Common myeloid progenitor, CD34-positive (primary cell): Measurements from ENCODE around the gene IL18R1.

Experiments used
- CTCF ChIA-PET: fragments of 350-600 bp; sonication (Branson Sonifier 250); formaldehyde crosslinking; loops from one replicate; lab custom pipeline; 2021; ENCODE audit warnings: antibody characterized with exemption; lab: Charles Lee
- POLR2A ChIA-PET: fragments of 350-600 bp; sonication (Branson Sonifier 250); formaldehyde crosslinking; loops from one replicate; lab custom pipeline; 2021; ENCODE audit warnings: antibody characterized with exemption; lab: Charles Lee
- DNase-seq, 3 donors: peaks; one replicate each; pipeline versions ENCODE4 v3.0.0 to v3.0.0-alpha.2; 2013
- H3K27ac ChIP-seq, 2 experiments: 1 replicate in 1 of 2; 2 replicates in 1 of 2; pipeline ENCODE4 v1.7.0; 2013; ENCODE audit warnings: inconsistent platforms in 2 of 2, low read length in 2 of 2, mild to moderate bottlenecking in 2 of 2, low read depth in 1 of 2, moderate library complexity in 1 of 2; ENCODE audit not compliant: severe bottlenecking in 2 of 2, insufficient read depth in 1 of 2, poor library complexity in 1 of 2
- H3K27me3 ChIP-seq, 5 experiments: replicated peaks in 2 of 5; 1 replicate in 3 of 5; 2 replicates in 2 of 5; pipeline versions ENCODE4 v1.6.1 to v1.7.0; 2013; ENCODE audit warnings: low read length in 4 of 5, mild to moderate bottlenecking in 2 of 5, moderate library complexity in 2 of 5, inconsistent platforms in 1 of 5; ENCODE audit not compliant: insufficient read depth in 5 of 5, control insufficient read depth in 4 of 5
- H3K36me3 ChIP-seq, 4 experiments: 1 replicate in 2 of 4; 2 replicates in 2 of 4; pipeline versions ENCODE4 v1.6.1 to v1.7.0; 2013; ENCODE audit warnings: low read length in 3 of 4, control low read depth in 1 of 4, mild to moderate bottlenecking in 1 of 4; ENCODE audit not compliant: control insufficient read depth in 4 of 4, insufficient read depth in 4 of 4
- H3K4me1 ChIP-seq, 4 experiments: 1 replicate in 3 of 4; 2 replicates in 1 of 4; pipeline versions ENCODE4 v1.6.1 to v1.7.1; 2013; ENCODE audit warnings: low read length in 3 of 4, mild to moderate bottlenecking in 3 of 4, control low read depth in 1 of 4, inconsistent platforms in 1 of 4, moderate library complexity in 1 of 4; ENCODE audit not compliant: control insufficient read depth in 4 of 4, insufficient read depth in 4 of 4; ENCODE audit errors: control extremely low read depth in 1 of 4
- H3K4me3 ChIP-seq, 7 experiments: 1 replicate in 4 of 7; 2 replicates in 3 of 7; pipeline versions ENCODE4 v1.5.1 to v1.7.0; 2013; ENCODE audit warnings: mild to moderate bottlenecking in 7 of 7, low read length in 6 of 7, moderate library complexity in 6 of 7, inconsistent platforms in 2 of 7, low read depth in 2 of 7, control low read depth in 1 of 7; ENCODE audit not compliant: insufficient read depth in 4 of 7, control insufficient read depth in 1 of 7; ENCODE audit errors: extremely low read depth in 1 of 7
- H3K9me3 ChIP-seq, 5 experiments: 1 replicate in 4 of 5; 2 replicates in 1 of 5; pipeline versions ENCODE4 v1.6.1 to v1.7.1; 2013; ENCODE audit warnings: low read length in 4 of 5, mild to moderate bottlenecking in 2 of 5, inconsistent platforms in 1 of 5, low read depth in 1 of 5, moderate library complexity in 1 of 5; ENCODE audit not compliant: control insufficient read depth in 4 of 5, insufficient read depth in 2 of 5; ENCODE audit errors: control extremely low read depth in 1 of 5
- WGBS: methylation state at CpG from one replicate; pipeline ENCODE4 v1.1.5; 2013; ENCODE audit not compliant: insufficient coverage; 5-methylcytosine and 5-hydroxymethylcytosine counted together

IL18R1 gene

GRCh38 chr2:102356741-102357140 lies 1.1 kb downstream of the IL18R1 start:
- peaks cover 2 to 27% (median 7%) of the 10 kb centered on the region in 4 experiments for H3K4me1 ChIP-seq
- 100% methylated on average over 1 of the region's 2 CpGs for WGBS
- no peaks in the 10 kb centered on the region for H3K9me3 ChIP-seq
- no peak for DNase-seq
- peak overlapping the region in 2 of 7 experiments; percentile 86 to 91 for H3K4me3 ChIP-seq
- H3K27ac ChIP-seq = no peak overlapping the region
- H3K36me3 ChIP-seq = peaks cover 0 to 6% (median 0%) of the 10 kb centered on the region in 4 experiments
- no peaks in the 10 kb centered on the region for H3K27me3 ChIP-seq
- POLR2A ChIA-PET = no interaction called here
- CTCF ChIA-PET = interaction anchor here (0.8 to 1.7 kb wide), 14 partner anchors 20 to 336 kb away, joined by 3 to 7 read pairs (median 3); no protein-coding TSS in a partner anchor

GRCh38 chr2:102357937-102358336 lies 2.3 kb downstream of the IL18R1 start:
- 0% methylated on average over 1 of the region's 2 CpGs for WGBS
- POLR2A ChIA-PET = interaction anchor here (0.6 kb wide), 1 partner anchor 26 kb away, joined by 3 read pairs; no protein-coding TSS in a partner anchor
- H3K4me3 ChIP-seq = no peak overlapping the region
- H3K36me3 ChIP-seq = peaks cover 0 to 6% (median 0%) of the 10 kb centered on the region in 4 experiments
- CTCF ChIA-PET = interaction anchor here (0.9 to 2.3 kb wide), 8 partner anchors 27 to 332 kb away, joined by 3 to 8 read pairs (median 4); no protein-coding TSS in a partner anchor
- no peak overlapping the region for H3K27ac ChIP-seq
- peaks cover 2 to 27% (median 7%) of the 10 kb centered on the region in 4 experiments for H3K4me1 ChIP-seq
- no peaks in the 10 kb centered on the region for H3K27me3 ChIP-seq
- DNase-seq = peak in 2 of 3 donors; percentile 68 to 75
- H3K9me3 ChIP-seq = no peaks in the 10 kb centered on the region

GRCh38 chr2:102358496-102358895 lies 2.9 kb downstream of the IL18R1 start:
- Histone ChIP-seq H3K4me3 (no peak overlapping the region), H3K4me1 (peaks cover 2 to 27% (median 7%) of the 10 kb centered on the region in 4 experiments), H3K27me3 (no peaks in the 10 kb centered on the region), H3K36me3 (peaks cover 0 to 8% (median 2%) of the 10 kb centered on the region in 4 experiments), H3K27ac (no peak overlapping the region), H3K9me3 (peaks cover 0 to under 1% (median 0%) of the 10 kb centered on the region in 5 experiments)
- ChIA-PET POLR2A (no interaction called here), CTCF (interaction anchor here (0.9 to 2.3 kb wide), 7 partner anchors 27 to 333 kb away, joined by 3 to 8 read pairs (median 3); no protein-coding TSS in a partner anchor)
- no CpG with 5 or more reads among the region's 8 CpGs for WGBS
- DNase-seq = no peak

GRCh38 chr2:102359527-102359926 lies 3.9 kb downstream of the IL18R1 start:
- ChIA-PET CTCF (interaction anchor here (1.0 to 2.3 kb wide), 4 partner anchors 9 to 119 kb away, joined by 3 to 8 read pairs (median 4); no protein-coding TSS in a partner anchor), POLR2A (no interaction called here)
- no peak for DNase-seq
- 100% methylated on average over 2 of the region's 3 CpGs for WGBS
- no peaks in the 10 kb centered on the region for H3K27me3 ChIP-seq
- no peak overlapping the region for H3K4me3 ChIP-seq
- peaks cover 0 to 2% (median 0%) of the 10 kb centered on the region in 5 experiments for H3K9me3 ChIP-seq
- no peak overlapping the region for H3K27ac ChIP-seq
- H3K36me3 ChIP-seq = peaks cover 0 to 12% (median 8%) of the 10 kb centered on the region in 4 experiments
- H3K4me1 ChIP-seq = peaks cover 2 to 27% (median 7%) of the 10 kb centered on the region in 4 experiments

GRCh38 chr2:102361632-102362241 lies 6.1 kb downstream of the IL18R1 start:
- POLR2A ChIA-PET = no interaction called here
- Histone ChIP-seq H3K4me3 (no peak overlapping the region), H3K36me3 (peaks cover 0 to 23% (median 12%) of the 10 kb centered on the region in 4 experiments), H3K9me3 (peaks cover 0 to 19% (median 9%) of the 10 kb centered on the region in 5 experiments), H3K27me3 (no peaks in the 10 kb centered on the region), H3K4me1 (peaks cover 0 to 14% (median under 1%) of the 10 kb centered on the region in 4 experiments), H3K27ac (no peak overlapping the region)
- no peak for DNase-seq
- CTCF ChIA-PET = no interaction called here
- WGBS = no CpG with 5 or more reads among the region's 5 CpGs

- Histone ChIP-seq H3K4me1 (peaks cover 0 to 6% (median 0%) of the 10 kb centered on the region in 4 experiments), H3K4me3 (no peak overlapping the region), H3K9me3 (peaks cover 0 to 19% (median 9%) of the 10 kb centered on the region in 5 experiments), H3K27me3 (no peaks in the 10 kb centered on the region), H3K36me3 (peaks cover 0 to 30% (median 12%) of the 10 kb centered on the region in 4 experiments), H3K27ac (no peak overlapping the region)
- DNase-seq = no peak
- CTCF ChIA-PET = no interaction called here
- 100% methylated on average over 1 of the region's 1 CpG for WGBS
- POLR2A ChIA-PET = no interaction called here
These were observed 10.2 kb downstream of the IL18R1 start for GRCh38 chr2:102365763-102366162.
